OCI-LY7 (cell line): Measurements from ENCODE around the gene GADD45B. TPM values are rescaled to one million over a fixed set of nuclear protein-coding genes. Genes with fewer than 3 reads are reported as not detected.

Experiments used
- BruUV-seq: library from RNA; stranded (reverse); fragments of 400-500 nt; replicated peaks from 2 replicates; lab custom pipeline; 2021; lab: Mats Ljungman, UMichigan
- CTCF ChIA-PET: fragments of 300-600 bp; sonication (Branson Sonifier 250); formaldehyde crosslinking; loops from one replicate; lab custom pipeline; 2022; ENCODE audit warnings: antibody characterized with exemption; ENCODE audit not compliant: unreplicated experiment; lab: Charles Lee
- POLR2A ChIA-PET: fragments of 300-600 bp; sonication (Branson Sonifier 250); formaldehyde crosslinking; loops from one replicate; lab custom pipeline; 2022; ENCODE audit warnings: antibody characterized with exemption; lab: Charles Lee
- DNase-seq: peaks from one replicate; pipeline ENCODE4 v3.0.0-alpha.2; 2015; ENCODE audit warnings: low spot score
- H2AFZ ChIP-seq: fragments of 200-600 bp; sonication (generic), shearing (Covaris generic); 2 replicates; pipeline ENCODE4 v1.6.1; 2014; ENCODE audit warnings: mild to moderate bottlenecking, antibody characterized with exemption, low read length, moderate library complexity
- H3K27ac ChIP-seq: fragments of 200-600 bp; sonication (generic); 2 replicates; pipeline ENCODE4 v1.5.1; 2014; ENCODE audit warnings: mixed run types, low read depth, mild to moderate bottlenecking, moderate library complexity, low read length, inconsistent platforms; ENCODE audit not compliant: poor library complexity, severe bottlenecking
- H3K36me3 ChIP-seq: fragments of 200-600 bp; sonication (generic); 2 replicates; pipeline ENCODE4 v1.6.1; 2014; ENCODE audit warnings: mild to moderate bottlenecking, antibody characterized with exemption, low read length, moderate library complexity, mixed read lengths; ENCODE audit not compliant: insufficient read depth
- H3K4me1 ChIP-seq: fragments of 200-600 bp; sonication (generic); 2 replicates; pipeline ENCODE4 v1.5.1; 2014; ENCODE audit warnings: mild to moderate bottlenecking, low read length; ENCODE audit not compliant: insufficient read depth, poor library complexity, severe bottlenecking
- H3K4me2 ChIP-seq: fragments of 200-600 bp; sonication (generic); 2 replicates; pipeline ENCODE4 v1.6.1; 2014; ENCODE audit warnings: mild to moderate bottlenecking, low read length
- H3K4me3 ChIP-seq: fragments of 200-600 bp; sonication (generic); 2 replicates; pipeline ENCODE4 v1.5.1; 2014; ENCODE audit warnings: mild to moderate bottlenecking, low read depth, low read length; ENCODE audit not compliant: poor library complexity, severe bottlenecking
- H3K79me2 ChIP-seq: fragments of 200-600 bp; sonication (generic); 2 replicates; pipeline ENCODE4 v1.6.1; 2016; ENCODE audit warnings: low read depth, mild to moderate bottlenecking, low read length, moderate library complexity, mixed read lengths; ENCODE audit not compliant: insufficient read depth
- H3K9me2 ChIP-seq: fragments of 200-600 bp; sonication (generic); 2 replicates; pipeline ENCODE4 v1.6.1; 2016; ENCODE audit warnings: mild to moderate bottlenecking, low read length, mixed read lengths; ENCODE audit not compliant: insufficient read depth
- H3K9me3 ChIP-seq: fragments of 200-600 bp; sonication (generic); 2 replicates; pipeline ENCODE4 v1.6.1; 2014; ENCODE audit warnings: mild to moderate bottlenecking, mixed run types, low read length, mixed read lengths
- H4K20me1 ChIP-seq: fragments of 200-600 bp; sonication (generic); 2 replicates; pipeline ENCODE4 v1.6.1; 2014; ENCODE audit warnings: mild to moderate bottlenecking, antibody characterized with exemption, low read length, moderate library complexity, mixed read lengths; ENCODE audit not compliant: insufficient read depth
- CTCF ChIP-seq: fragments of 200-600 bp; sonication (generic); conservative IDR thresholded peaks from 2 replicates; pipeline ENCODE4 v1.5.1; 2014; ENCODE audit warnings: mild to moderate bottlenecking, antibody characterized with exemption, low read length, moderate library complexity, mixed read lengths
- EZH2phosphoT487 ChIP-seq: fragments of 200-600 bp; sonication (generic); IDR thresholded peaks from 2 replicates; pipeline ENCODE4 v1.6.1; 2018; ENCODE audit warnings: low read depth, borderline replicate concordance, mild to moderate bottlenecking, mixed run types, antibody characterized with exemption, low read length, moderate library complexity, mixed read lengths
- intact Hi-C: fragments of 100-400 bp; cut with micrococcal nuclease; formaldehyde crosslinking; loops from one replicate; pipeline ENCODE4 v1.10.0; 2022; ENCODE audit not compliant: unreplicated experiment
- total RNA-seq, 2 experiments: library from RNA; depleted of rRNA in 1 of 2; stranded (reverse); fragments of >200 nt in 1 of 2; shearing (Covaris generic) in 1 of 2; gene quantifications; 2 replicates each; pipeline ENCODE4 v1.2.3, GENCODE V29; 2014 to 2022

GADD45B gene
- total RNA-seq, 2 experiments from 2014 or later, result 40.5 to 98.4 TPM

GRCh38 chr19:2444251-2445002 lies 31.5 kb upstream of the GADD45B start:
- no peak overlapping the region for H3K27ac ChIP-seq
- TF ChIP-seq CTCF (no peak), EZH2phosphoT487 (no peak)
- H3K4me3 ChIP-seq, result no peak overlapping the region
- POLR2A ChIA-PET, result no interaction called here
- no peak for DNase-seq
- peaks cover 76% of the 10 kb centered on the region for H3K36me3 ChIP-seq
- H3K79me2 ChIP-seq, result peaks cover 49% of the 10 kb centered on the region
- no TSS peak for BruUV-seq
- no peak overlapping the region for H2AFZ ChIP-seq
- peaks cover 4% of the 10 kb centered on the region for H4K20me1 ChIP-seq
- H3K9me3 ChIP-seq, result no peaks in the 10 kb centered on the region
- H3K4me2 ChIP-seq, result no peak overlapping the region
- peaks cover 19% of the 10 kb centered on the region for H3K4me1 ChIP-seq
- H3K9me2 ChIP-seq, result no peaks in the 10 kb centered on the region
- CTCF ChIA-PET, result no interaction called here
- intact Hi-C loops, result no loop called here

GRCh38 chr19:2446381-2446780 lies 29.5 kb upstream of the GADD45B start:
- ChIA-PET POLR2A (no interaction called here), CTCF (no interaction called here)
- Histone ChIP-seq H3K27ac (peak overlapping the region; percentile 64), H2AFZ (no peak overlapping the region), H3K79me2 (peaks cover 67% of the 10 kb centered on the region), H3K4me2 (peak overlapping the region; percentile 38), H4K20me1 (peaks cover 4% of the 10 kb centered on the region), H3K4me1 (peaks cover 19% of the 10 kb centered on the region), H3K4me3 (peak overlapping the region; percentile 8), H3K9me2 (no peaks in the 10 kb centered on the region), H3K36me3 (peaks cover 79% of the 10 kb centered on the region), H3K9me3 (no peaks in the 10 kb centered on the region)
- intact Hi-C loops, result no loop called here
- BruUV-seq, result no TSS peak
- TF ChIP-seq EZH2phosphoT487 (no peak), CTCF (0 out of 2 replicates have a peak, but pooled peaks have one; percentile 29)
- DNase-seq, result peak; percentile 86

- Histone ChIP-seq H3K9me3 (no peaks in the 10 kb centered on the region), H3K9me2 (no peaks in the 10 kb centered on the region), H2AFZ (no peak overlapping the region), H3K27ac (no peak overlapping the region), H3K4me3 (no peak overlapping the region), H3K79me2 (peaks cover 88% of the 10 kb centered on the region), H4K20me1 (peaks cover 4% of the 10 kb centered on the region), H3K4me1 (peaks cover 26% of the 10 kb centered on the region), H3K36me3 (peaks cover 70% of the 10 kb centered on the region), H3K4me2 (no peak overlapping the region)
- ChIA-PET CTCF (no interaction called here), POLR2A (no interaction called here)
- no TSS peak for BruUV-seq
- intact Hi-C loops, result no loop called here
- no peak for DNase-seq
- TF ChIP-seq EZH2phosphoT487 (no peak), CTCF (no peak)
Observed at GRCh38 chr19:2449019-2449418, 26.9 kb upstream of the GADD45B start.
